ENCODE measurements around the gene PDE7B.

DNA sequence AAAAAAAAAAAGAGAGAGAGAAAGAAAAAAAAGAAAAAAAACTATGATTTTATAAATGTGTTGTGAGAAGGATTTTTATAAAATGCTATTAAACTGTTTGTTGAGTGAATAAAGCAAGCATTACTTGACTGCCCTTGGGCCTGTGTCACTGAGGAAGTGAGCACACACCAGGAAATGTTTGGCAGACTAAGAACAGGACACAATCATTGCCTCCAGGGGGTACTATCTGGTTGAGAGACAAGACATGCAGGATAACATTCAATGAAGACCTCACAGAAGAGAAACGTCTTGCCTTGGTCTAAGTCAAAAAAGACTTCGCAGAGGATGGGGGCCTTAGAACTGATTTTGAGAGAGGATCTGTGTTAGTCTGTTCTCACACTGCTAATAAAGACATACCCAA lies 358.0 kb downstream of the PDE7B start:
- no peak for TF ChIP-seq CTCF (conservative IDR thresholded peaks at IDR 0.05 in 1 of 2, IDR thresholded peaks at IDR 0.05 in 1 of 2; ENCODE audit: low read depth in 1 of 2, low read length in 2 of 2)
- no peak for TF ChIP-seq EZH2 (IDR thresholded peaks at IDR 0.05; ENCODE audit: low read length, missing control alignments)

All from fibroblast of lung (primary cell).